Activated CD4-positive, alpha-beta T cell treated with anti-CD3 and anti-CD28 coated beads, Interleukin-2, amount 50 U/mL, for 1 hour (primary cell): Measurements from ENCODE around the gene SLC22A14.
"Not testable (repeated sequence)": the region's sequence is repeated elsewhere in the genome, so short reads cannot be mapped to it uniquely, and the experiment has no call there.

ENCODE experiments used
- DNase-seq: peaks from one replicate; pipeline ENCODE4 v3.0.0-alpha.2; 2020

SLC22A14 gene

GRCh38 chr3:38281895-38282686 is at the start of gene SLC22A14:
Gene SLC22A14 (plus strand): TSS chr3:38282294. CDS start chr3:38306027, 23,733 bp downstream.
- DNase-seq = no peak

DNA sequence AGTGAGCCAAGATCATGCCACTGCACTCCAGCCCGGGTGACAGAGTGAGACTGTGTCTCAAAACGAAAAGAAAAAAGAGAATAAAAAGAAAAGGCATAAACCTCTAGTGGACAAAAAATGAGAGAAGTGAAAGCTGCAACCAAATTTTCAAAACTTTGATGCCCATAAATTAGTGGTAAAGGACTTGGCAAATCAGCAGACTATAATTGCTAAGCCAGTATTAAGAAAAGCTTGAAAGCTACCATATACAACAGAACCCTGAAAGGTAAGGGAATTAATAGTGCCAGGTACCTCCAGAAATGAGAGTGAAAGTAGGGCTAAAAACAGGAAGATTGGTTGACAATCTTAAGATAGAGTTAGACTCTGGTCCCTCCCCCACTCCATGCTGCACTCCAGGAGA is 49.4 kb upstream of the SLC22A14 start:
- no peak for DNase-seq

DNA sequence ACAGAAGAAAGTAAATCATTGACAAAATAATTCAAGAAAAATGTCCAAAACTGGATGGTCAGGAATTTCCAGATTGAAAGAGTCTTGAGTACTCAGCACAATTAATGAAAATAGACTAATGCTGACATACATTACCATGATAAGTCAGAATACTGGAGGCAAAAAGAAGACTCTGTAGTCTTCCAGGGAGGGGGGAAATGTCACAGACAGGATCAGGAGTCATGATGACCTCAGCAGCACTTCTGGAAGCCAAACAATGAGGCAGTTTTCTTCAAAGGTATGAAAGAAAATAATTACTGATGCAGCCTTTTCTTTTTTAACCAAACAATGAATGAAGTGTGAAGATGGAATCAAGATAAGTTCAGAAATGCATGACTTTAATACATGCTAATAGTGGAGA is 46.6 kb upstream of the SLC22A14 start:
- DNase-seq = no peak

GRCh38 chr3:38238416-38239008 is 43.6 kb upstream of the SLC22A14 start:
- no peak for DNase-seq

DNA sequence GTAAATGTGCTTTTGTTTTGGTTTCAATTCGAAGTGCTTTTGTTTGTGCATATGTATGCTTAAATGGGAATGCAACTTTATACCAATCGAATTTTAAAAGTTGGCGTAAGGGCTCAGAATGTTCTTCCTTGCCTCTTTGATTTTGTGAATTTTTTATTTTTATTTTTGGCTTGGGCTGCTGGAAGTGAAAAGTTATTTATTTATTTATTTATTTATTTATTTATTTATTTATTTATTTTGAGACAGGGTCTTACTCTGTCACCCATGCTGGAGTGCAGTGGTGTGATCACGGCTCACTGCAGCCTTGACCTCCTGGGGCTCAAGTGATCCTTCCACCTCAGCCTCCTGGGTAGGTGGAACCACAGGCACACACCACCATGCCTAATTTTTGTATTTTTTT is 39.3 kb upstream of the SLC22A14 start:
- DNase-seq = not testable (repeated sequence)

GRCh38 chr3:38245930-38246329 is 36.2 kb upstream of the SLC22A14 start:
- no peak for DNase-seq

- no peak for DNase-seq
These were observed 34.6 kb upstream of the SLC22A14 start for GRCh38 chr3:38247366-38248035.

GRCh38 chr3:38250198-38250597 is 31.9 kb upstream of the SLC22A14 start:
- DNase-seq = no peak

DNA sequence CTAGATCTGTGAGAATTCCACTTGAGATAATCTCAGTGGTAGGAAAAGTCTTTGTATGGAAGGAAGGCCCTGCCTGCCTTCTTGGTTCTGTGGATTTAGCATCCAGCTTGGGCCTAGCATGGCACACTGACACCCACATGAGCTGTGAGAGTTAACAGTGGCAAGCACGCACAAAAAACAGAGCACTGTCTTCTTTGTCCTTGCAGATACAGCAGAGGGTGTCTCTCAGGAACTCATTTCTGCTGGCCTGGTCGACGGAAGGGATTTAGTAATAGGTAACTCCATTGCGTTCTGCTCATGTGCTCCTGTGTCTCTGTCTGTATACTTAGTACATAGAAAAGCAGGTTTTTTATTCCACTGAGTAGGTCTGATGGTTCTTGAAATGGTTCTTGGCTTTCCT is 30.9 kb upstream of the SLC22A14 start:
- DNase-seq = no peak

DNA sequence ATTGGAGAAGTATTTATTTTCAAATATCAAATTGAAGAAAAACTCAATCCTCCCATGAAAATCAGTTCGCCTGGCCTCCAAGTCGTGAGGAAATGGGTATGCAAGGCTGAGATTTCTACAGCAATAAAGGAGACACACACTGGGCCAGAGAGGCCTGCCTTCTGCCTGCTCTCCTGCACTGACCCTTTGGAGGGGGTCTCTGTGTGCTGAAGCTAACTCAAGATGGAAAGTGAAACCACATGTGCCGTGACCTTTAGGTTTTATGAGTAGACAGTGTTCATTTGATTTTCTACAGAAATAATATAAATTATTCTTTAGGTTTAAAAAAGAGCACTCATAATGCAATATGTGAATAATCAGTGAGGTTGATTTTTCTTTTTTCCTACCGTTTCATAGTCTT is 28.4 kb upstream of the SLC22A14 start:
- no peak for DNase-seq

- DNase-seq = no peak
These were observed 27.2 kb upstream of the SLC22A14 start for GRCh38 chr3:38254872-38255271.

DNA sequence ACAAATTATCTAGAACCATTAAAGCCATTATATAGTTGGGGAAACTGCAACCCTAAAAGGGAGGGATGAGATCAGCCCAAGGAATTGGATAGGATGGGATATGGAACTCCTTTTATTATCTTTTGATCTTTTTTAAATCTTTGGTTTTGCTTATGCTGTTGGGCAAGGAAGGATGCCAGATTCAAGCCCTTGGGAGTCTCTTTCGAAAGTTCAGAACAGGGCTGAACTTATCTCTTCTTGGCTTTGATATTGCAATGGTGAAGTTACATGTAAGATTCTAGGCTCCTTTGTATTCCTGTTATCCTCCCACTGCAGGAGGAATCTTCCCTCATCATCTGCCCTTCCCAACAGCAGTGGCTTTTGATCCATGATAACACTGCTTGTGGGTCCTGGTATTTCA is 26.5 kb upstream of the SLC22A14 start:
- DNase-seq = no peak

DNA sequence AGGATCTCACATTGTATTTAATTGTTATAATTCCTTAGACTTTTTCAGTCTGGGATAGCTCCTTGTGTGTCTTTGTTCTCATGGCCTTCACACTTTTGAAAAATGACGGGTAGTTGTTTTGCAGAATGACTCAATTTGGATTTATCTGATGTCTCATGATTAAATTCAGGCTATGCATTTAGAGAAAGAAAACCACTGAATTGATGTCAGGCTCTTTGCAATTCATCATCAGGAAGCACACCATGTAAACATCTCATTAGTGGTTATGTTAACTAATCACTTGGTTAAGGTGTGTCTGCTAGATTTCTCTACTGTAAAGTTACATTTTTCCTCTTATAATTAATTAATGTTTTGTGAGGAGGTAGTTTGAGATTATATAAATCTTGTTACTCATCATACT is 24.5 kb upstream of the SLC22A14 start:
- no peak for DNase-seq

DNA sequence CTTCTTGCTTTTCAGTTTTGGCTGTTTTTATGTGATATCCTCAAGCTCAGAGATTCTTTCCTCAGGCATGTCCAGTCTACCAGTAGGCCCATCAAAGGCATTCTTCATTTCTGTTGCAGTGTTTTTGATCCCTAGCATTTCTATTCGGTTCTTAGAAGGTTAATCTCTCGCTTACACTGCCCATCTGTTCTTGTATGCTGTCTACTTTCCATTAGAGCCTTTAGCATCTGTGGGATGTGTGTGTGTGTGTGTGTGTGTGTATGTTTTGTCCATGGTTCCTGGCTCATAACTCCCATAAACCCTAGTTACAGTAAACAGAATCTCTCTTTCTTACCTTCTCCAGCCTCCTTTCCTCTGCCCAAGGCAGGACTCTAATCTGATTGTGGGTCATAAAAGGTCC is 21.6 kb upstream of the SLC22A14 start:
- DNase-seq = no peak

DNA sequence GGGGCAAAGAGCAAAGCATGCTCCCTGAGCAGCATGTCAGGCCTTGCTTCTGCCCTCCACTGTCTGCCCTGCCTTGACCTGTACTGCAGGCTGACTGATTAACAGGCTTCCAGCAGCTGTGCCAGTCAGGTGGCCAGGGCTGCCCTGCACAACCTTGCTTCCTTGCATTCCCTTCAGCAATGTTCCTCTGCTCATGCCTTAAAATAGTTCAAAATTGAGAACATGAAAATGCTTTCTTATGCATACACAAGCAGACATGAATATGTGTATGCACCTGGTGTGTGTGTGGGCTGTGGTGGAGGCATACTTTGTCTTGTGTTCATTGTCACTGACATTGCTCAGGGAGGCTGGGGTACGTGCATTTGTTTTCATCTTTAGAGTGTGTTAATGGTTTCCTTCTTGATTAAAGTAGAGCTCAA is 17.7 kb upstream of the SLC22A14 start:
- DNase-seq = no peak

DNA sequence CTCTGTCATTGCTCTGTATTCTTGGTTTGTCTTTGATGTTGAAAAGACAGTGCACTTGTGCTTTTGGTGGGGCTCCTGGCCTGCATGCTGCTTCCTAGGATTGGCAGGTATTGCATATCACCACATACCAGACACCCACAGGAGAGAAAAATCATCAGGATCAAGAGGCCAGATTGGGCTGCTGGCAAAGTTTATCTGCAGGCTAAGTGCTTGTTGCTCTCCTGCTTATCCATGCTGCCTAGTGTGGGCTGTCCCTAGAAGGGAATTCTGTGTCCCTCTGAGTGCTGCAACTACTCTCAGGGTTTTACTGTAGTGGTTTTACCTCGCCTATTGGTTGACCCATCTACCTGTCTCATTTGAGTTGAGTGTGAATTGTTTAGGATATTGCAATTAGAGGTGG is 17.3 kb upstream of the SLC22A14 start:
- no peak for DNase-seq

GRCh38 chr3:38265604-38266307 is 16.3 kb upstream of the SLC22A14 start, which contains the start of gene SLC22A13:
Gene SLC22A13 (plus strand): TSS chr3:38265812. CDS start chr3:38265861, 49 bp downstream.
- no peak for DNase-seq

DNA sequence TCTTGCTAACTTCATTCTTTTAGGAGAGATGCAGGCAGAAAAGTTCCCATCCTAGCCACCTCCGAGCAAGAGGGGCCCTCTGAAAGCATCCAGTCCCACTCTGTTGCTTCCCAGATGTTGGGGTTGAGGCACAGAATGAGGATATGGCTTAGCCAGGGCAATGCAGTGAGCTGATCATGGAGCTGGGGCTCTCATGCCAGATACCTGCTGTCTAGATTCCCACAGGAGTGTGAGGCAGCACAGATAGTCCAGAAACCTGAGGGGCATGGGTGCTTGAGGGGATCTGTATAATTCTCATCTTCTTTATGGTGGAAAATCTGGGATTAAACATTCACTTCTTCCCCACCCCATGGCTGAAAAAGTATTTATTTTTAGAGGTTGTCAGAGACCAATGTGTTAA is 15.3 kb upstream of the SLC22A14 start:
- DNase-seq = no peak

GRCh38 chr3:38267662-38268061 is 14.4 kb upstream of the SLC22A14 start:
- no peak for DNase-seq

GRCh38 chr3:38268087-38268486 is 14.0 kb upstream of the SLC22A14 start:
- no peak for DNase-seq

DNA sequence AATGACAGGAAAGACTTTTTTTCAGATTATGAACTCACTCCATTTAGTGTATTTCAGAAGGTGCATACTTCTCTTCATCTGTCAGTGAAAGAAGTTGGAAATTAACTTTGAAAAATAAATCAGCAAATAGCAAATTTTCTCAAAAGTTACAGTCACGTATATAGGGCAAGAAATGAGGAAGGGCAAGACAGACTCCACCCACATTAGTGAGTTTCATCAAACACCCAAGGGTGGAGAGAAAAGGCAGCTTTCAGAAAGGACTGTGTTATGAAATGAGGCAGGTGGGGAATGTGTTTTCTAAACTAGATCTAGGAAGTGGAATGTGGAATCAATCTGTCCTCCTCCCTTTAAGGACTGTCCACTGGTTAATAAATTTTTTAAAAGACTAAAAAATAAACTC is 13.6 kb upstream of the SLC22A14 start:
- DNase-seq = no peak

- DNase-seq = no peak
These were observed 11.5 kb upstream of the SLC22A14 start for GRCh38 chr3:38270606-38271005.

DNA sequence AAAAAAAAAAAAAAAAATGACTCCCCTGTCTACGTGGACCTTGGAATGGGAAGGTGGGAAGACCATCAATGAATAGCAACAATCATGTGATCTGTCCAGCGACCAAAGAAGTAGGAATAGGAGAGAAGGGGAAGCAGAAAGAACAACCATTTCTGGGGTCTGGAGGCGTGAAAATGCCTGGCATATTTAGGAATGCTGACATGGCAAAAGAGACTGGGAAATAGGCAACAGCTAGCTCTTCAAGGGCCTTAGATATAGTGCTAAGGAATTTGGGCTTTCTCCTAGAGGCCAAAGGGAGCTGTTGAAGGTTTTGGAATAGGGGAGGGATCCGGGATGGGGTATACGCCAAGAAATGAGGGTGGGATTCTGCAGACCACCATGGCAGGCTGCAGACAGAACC is 10.5 kb upstream of the SLC22A14 start:
- DNase-seq = no peak
